Psoas muscle (tissue), 8 donors: ENCODE data around the gene RRP9. TPM values are rescaled to one million over a fixed set of nuclear protein-coding genes. Genes with fewer than 3 reads are reported as not detected.

ENCODE experiments used
- ATAC-seq, 4 donors: fragments of 200-7000 bp; cut with Tn5 transposase; one replicate each; pipeline ENCODE4 v1.9.1; 2020; ENCODE audit warnings: moderate library complexity in 3 of 4, mild to moderate bottlenecking in 2 of 4
- DNase-seq, 2 donors: peaks; one replicate each; pipeline ENCODE4 v3.0.0-alpha.2; 2020
- H3K27ac ChIP-seq: fragments of 200-600 bp; one replicate; pipeline ENCODE4 v1.8.0; 2022
- H3K27me3 ChIP-seq, 3 donors: fragments of 200-600 bp in 1 of 3; one replicate each; pipeline versions ENCODE4 v1.6.1 to v1.8.0; 2013 to 2022; ENCODE audit warnings: low read length in 2 of 3, mild to moderate bottlenecking in 2 of 3, moderate library complexity in 1 of 3; ENCODE audit not compliant: insufficient read depth in 3 of 3
- H3K36me3 ChIP-seq, 2 donors: fragments of 200-600 bp in 1 of 2; one replicate each; pipeline versions ENCODE4 v1.6.1 to v1.8.0; 2013 to 2022; ENCODE audit warnings: low read depth in 1 of 2, mild to moderate bottlenecking in 1 of 2, moderate library complexity in 1 of 2; ENCODE audit not compliant: insufficient read depth in 1 of 2
- H3K4me1 ChIP-seq: fragments of 200-600 bp; one replicate; pipeline ENCODE4 v1.8.0; 2022
- H3K4me3 ChIP-seq: fragments of 200-600 bp; one replicate; pipeline ENCODE4 v1.8.0; 2022; ENCODE audit warnings: mild to moderate bottlenecking
- H3K9me3 ChIP-seq: fragments of 200-600 bp; one replicate; pipeline ENCODE4 v1.8.0; 2022
- CTCF ChIP-seq: fragments of 200-600 bp; IDR thresholded peaks from one replicate; pipeline ENCODE4 v1.8.0; 2022; ENCODE audit warnings: antibody characterized with exemption
- WGBS, 3 donors: extraction: QIAGEN DNeasy Blood & Tissue Kit; methylation state at CpG; one replicate each; pipeline versions ENCODE4 v1.1.6 to v1.1.7; 2013; 5-methylcytosine and 5-hydroxymethylcytosine counted together
- intact Hi-C, 2 donors: fragments of 100-400 bp; cut with DNase I; formaldehyde crosslinking; loops; one replicate each; pipeline versions ENCODE4 v1.11.0 to v1.14.2; 2022
- polyA plus RNA-seq, 3 donors: library from polyadenylated mRNA; stranded (reverse); fragments of 200-250 nt; gene quantifications; one replicate each; pipeline ENCODE4 v1.2.3, GENCODE V29; 2013
- total RNA-seq, 4 donors: library from RNA; stranded (reverse); fragmentation: NEBNext Ultra II Directional in 2 of 4; extraction: Animal tissue kit (Norgen Biotek cat#: 25700) in 2 of 4; gene quantifications; one replicate each; pipeline versions ENCODE4 v1.2.1 to v1.2.4, GENCODE V29; 2021 to 2023
- donor health status: healthy with polysubstance abuse.
- donor health status: DM: no; HTN: no; CAD: no; lungs with moderate emphysema.
- donor health status: Bipolar disorder and iron deficiency.
- donor health status: healthy.
- donor health status: DM: yes; HTN: yes; CAD: no.
- donor health status: DM: no; HTN: no; CAD: no.
- donor health status: DM: no; HTN: no; CAD: no.
- donor health status: DM: yes; HTN: yes; CAD: no.

The RRP9 gene
- total and polyA plus RNA-seq, 7 donors = 19.9 to 61.4 (median 28.2) TPM

- Histone ChIP-seq H3K9me3 (no peaks in the 10 kb centered on the region), H3K27ac (no peak overlapping the region), H3K36me3 (peaks cover 0 to 49% of the 10 kb centered on the region in 2 donors), H3K27me3 (no peaks in the 10 kb centered on the region), H3K4me3 (no peak overlapping the region), H3K4me1 (peaks cover 38% of the 10 kb centered on the region)
- intact Hi-C loops = no loop called here
- TF ChIP-seq CTCF = no peak
- no peak for DNase-seq
- WGBS, 3 donors = 92 to 95% (median 93%) methylated on average over 20 of the region's 20 CpGs
- no peak for ATAC-seq
These were observed 17.2 kb upstream of the RRP9 start for GRCh38 chr3:51958603-51959521.

- Histone ChIP-seq H3K4me3 (no peak overlapping the region), H3K9me3 (no peaks in the 10 kb centered on the region), H3K36me3 (peaks cover 0 to 49% of the 10 kb centered on the region in 2 donors), H3K4me1 (peaks cover 26% of the 10 kb centered on the region), H3K27me3 (no peaks in the 10 kb centered on the region), H3K27ac (peak overlapping the region; percentile 82)
- intact Hi-C loops = no loop called here
- TF ChIP-seq CTCF = no peak
- 88 to 90% (median 90%) methylated on average over 14 to 15 of the region's 15 CpGs for WGBS, 3 donors
- ATAC-seq (no peak), DNase-seq (no peak)
These were observed 16.0 kb upstream of the RRP9 start for GRCh38 chr3:51957520-51958205.

GRCh38 chr3:51955893-51956770 is 14.4 kb upstream of the RRP9 start:
- 2 to 3% (median 3%) methylated on average over 64 to 97 of the region's 97 CpGs for WGBS, 3 donors
- Histone ChIP-seq H3K4me1 (peaks cover 16% of the 10 kb centered on the region), H3K9me3 (no peaks in the 10 kb centered on the region), H3K36me3 (peaks cover 0 to 47% of the 10 kb centered on the region in 2 donors), H3K27ac (peak overlapping the region; percentile 82), H3K4me3 (peak overlapping the region; percentile 66), H3K27me3 (no peaks in the 10 kb centered on the region)
- ATAC-seq (peak; percentile 78 to 81 (median 80)), DNase-seq (peak; percentile 78 to 82)
- TF ChIP-seq CTCF = peak; percentile 45
- intact Hi-C loops = no loop called here

- 11 to 15% (median 13%) methylated on average over 18 to 33 of the region's 33 CpGs for WGBS, 3 donors
- intact Hi-C loops = no loop called here
- no peaks in the 10 kb centered on the region for H3K9me3 ChIP-seq
- H3K27me3 ChIP-seq = no peaks in the 10 kb centered on the region
- H3K4me1 ChIP-seq = peaks cover 16% of the 10 kb centered on the region
- no peak for TF ChIP-seq CTCF
- H3K27ac ChIP-seq = peak within 1 kb of the TSS; percentile 82
- DNase-seq (peak in 1 of 2 donors; percentile 80), ATAC-seq (peak; percentile 51 to 78 (median 64))
- peak within 1 kb of the TSS; percentile 66 for H3K4me3 ChIP-seq
- H3K36me3 ChIP-seq = peaks cover 0 to 42% of the 10 kb centered on the region in 2 donors
These were observed 13.6 kb upstream of the RRP9 start, which contains the start of gene GPR62 for GRCh38 chr3:51955175-51955892. Gene GPR62 (plus strand): TSS chr3:51955381. CDS start chr3:51955653, 272 bp downstream.
